Activated B cell treated with CpG ODN at 0.5 μM for 24 hours (primary cell): Measurements from ENCODE around the gene KLHDC10. TPM values are rescaled to one million over a fixed set of nuclear protein-coding genes. Genes with fewer than 3 reads are reported as not detected.
"Not testable (repeated sequence)": the region's sequence is repeated elsewhere in the genome, so short reads cannot be mapped to it uniquely, and the experiment has no call there.

Experiments used
- ATAC-seq: fragments of 200-7000 bp; cut with Tn5 transposase; one replicate; pipeline ENCODE4 v1.10.0; 2021; ENCODE audit warnings: low read depth, mild to moderate bottlenecking, moderate library complexity
- CTCF ChIA-PET: fragments of 350-600 bp; sonication (Branson Sonifier 250); formaldehyde crosslinking; loops from one replicate; lab custom pipeline; 2021; ENCODE audit warnings: antibody characterized with exemption; lab: Charles Lee
- POLR2A ChIA-PET: fragments of 350-600 bp; sonication (Branson Sonifier 250); formaldehyde crosslinking; loops from one replicate; lab custom pipeline; 2021; ENCODE audit warnings: antibody characterized with exemption; lab: Charles Lee
- DNase-seq: peaks from one replicate; pipeline ENCODE4 v3.0.0; 2022
- H3K27ac Mint-ChIP-seq: one replicate; pipeline ENCODE4 v1.8.0; 2020; ENCODE audit warnings: mixed read lengths
- H3K27me3 Mint-ChIP-seq: one replicate; pipeline ENCODE4 v1.8.0; 2021; ENCODE audit warnings: mixed read lengths
- H3K36me3 Mint-ChIP-seq: one replicate; pipeline ENCODE4 v1.8.0; 2021; ENCODE audit warnings: low read depth, mixed read lengths
- H3K4me1 Mint-ChIP-seq: one replicate; pipeline ENCODE4 v1.8.0; 2021; ENCODE audit warnings: mixed read lengths
- H3K4me3 Mint-ChIP-seq: one replicate; pipeline ENCODE4 v1.8.0; 2020; ENCODE audit warnings: mild to moderate bottlenecking, mixed read lengths
- H3K9me3 Mint-ChIP-seq: one replicate; pipeline ENCODE4 v1.8.0; 2020; ENCODE audit warnings: mixed read lengths
- CTCF ChIP-seq: fragments of 200-600 bp; IDR thresholded peaks from one replicate; pipeline ENCODE4 v1.8.0; 2022; ENCODE audit warnings: antibody characterized with exemption, mild to moderate bottlenecking
- intact Hi-C: fragments of 100-400 bp; cut with micrococcal nuclease; formaldehyde crosslinking; loops from one replicate; pipeline ENCODE4 v1.15.1; 2024
- total RNA-seq: library from RNA; stranded (reverse); gene quantifications from 2 replicates; pipeline ENCODE4 v1.2.3, GENCODE V29; 2022

Gene KLHDC10
- total RNA-seq, 1 donor from 2014 or later: 21.0 TPM

GRCh38 chr7:130048906-130049305 lies 21.4 kb upstream of the KLHDC10 start:
- no peak for TF ChIP-seq CTCF
- Mint-ChIP-seq H3K4me3 (no peak overlapping the region), H3K36me3 (peaks cover 32% of the 10 kb centered on the region), H3K4me1 (peaks cover 12% of the 10 kb centered on the region), H3K27ac (no peak overlapping the region), H3K27me3 (no peaks in the 10 kb centered on the region), H3K9me3 (no peaks in the 10 kb centered on the region)
- ATAC-seq (no peak), DNase-seq (no peak)
- ChIA-PET POLR2A (no interaction called here), CTCF (no interaction called here)
- intact Hi-C loops: no loop called here

- ATAC-seq, H3K36me3 Mint-ChIP-seq, intact Hi-C loops, DNase-seq, H3K27ac Mint-ChIP-seq, H3K9me3 Mint-ChIP-seq, H3K27me3 Mint-ChIP-seq: not testable (repeated sequence)
- Mint-ChIP-seq H3K4me3 (peak overlapping the region; percentile 32), H3K4me1 (peaks cover 12% of the 10 kb centered on the region)
- ChIA-PET CTCF (interaction anchor here (1.0 kb wide), 2 partner anchors 12 to 16 kb away, joined by 3 to 4 read pairs; no protein-coding TSS in a partner anchor), POLR2A (interaction anchor here (0.7 to 2.1 kb wide), 3 partner anchors 18 to 1471 kb away, joined by 3 to 11 read pairs (median 5); partner anchors contain the start of gene KLHDC10)
Measured at GRCh38 chr7:130052250-130052649, 18.1 kb upstream of the KLHDC10 start.

- H3K27ac Mint-ChIP-seq, H3K4me1 Mint-ChIP-seq, H3K9me3 Mint-ChIP-seq, CTCF ChIA-PET, DNase-seq, POLR2A ChIA-PET, intact Hi-C loops, H3K36me3 Mint-ChIP-seq, ATAC-seq, H3K27me3 Mint-ChIP-seq, H3K4me3 Mint-ChIP-seq: not testable (repeated sequence)
Measured at GRCh38 chr7:130055198-130055597, 15.1 kb upstream of the KLHDC10 start.

GRCh38 chr7:130062246-130062645 lies 8.1 kb upstream of the KLHDC10 start:
- H3K36me3 Mint-ChIP-seq: no peaks in the 10 kb centered on the region
- no peak for ATAC-seq
- no peak overlapping the region for H3K27ac Mint-ChIP-seq
- no peak for DNase-seq
- H3K9me3 Mint-ChIP-seq: no peaks in the 10 kb centered on the region
- ChIA-PET CTCF (interaction anchor here (0.6 to 1.4 kb wide), 4 partner anchors 10 to 770 kb away, joined by 3 to 5 read pairs (median 4); no protein-coding TSS in a partner anchor), POLR2A (no interaction called here)
- H3K27me3 Mint-ChIP-seq: peaks cover 7% of the 10 kb centered on the region
- H3K4me3 Mint-ChIP-seq: no peak overlapping the region
- H3K4me1 Mint-ChIP-seq: no peaks in the 10 kb centered on the region
- intact Hi-C loops: no loop called here
- no peak for TF ChIP-seq CTCF

- intact Hi-C loops: loop anchor here (1.0 kb wide), 2 partner anchors 695 to 769 kb away; no protein-coding TSS in a partner anchor
- Mint-ChIP-seq H3K27ac (no peak overlapping the region), H3K36me3 (no peaks in the 10 kb centered on the region), H3K4me1 (no peaks in the 10 kb centered on the region), H3K4me3 (no peak overlapping the region), H3K27me3 (peaks cover 7% of the 10 kb centered on the region), H3K9me3 (no peaks in the 10 kb centered on the region)
- POLR2A ChIA-PET: interaction anchor here (0.6 kb wide), 1 partner anchor 889 kb away, joined by 4 read pairs; no protein-coding TSS in a partner anchor
- peak; percentile 47 for TF ChIP-seq CTCF
- DNase-seq (peak; percentile 48), ATAC-seq (peak; percentile 67)
- CTCF ChIA-PET: interaction anchor here (0.5 to 1.4 kb wide), 3 partner anchors 9 to 695 kb away, joined by 3 to 5 read pairs (median 5); no protein-coding TSS in a partner anchor
Measured at GRCh38 chr7:130063036-130063435, 7.3 kb upstream of the KLHDC10 start.

GRCh38 chr7:130064580-130064926 lies 5.8 kb upstream of the KLHDC10 start:
- POLR2A ChIA-PET, H3K9me3 Mint-ChIP-seq, ATAC-seq, H3K27me3 Mint-ChIP-seq, H3K36me3 Mint-ChIP-seq, H3K4me3 Mint-ChIP-seq, DNase-seq, H3K27ac Mint-ChIP-seq, intact Hi-C loops, H3K4me1 Mint-ChIP-seq: not testable (repeated sequence)
- CTCF ChIA-PET: interaction anchor here (1.1 kb wide), 1 partner anchor 12 kb away, joined by 3 read pairs; no protein-coding TSS in a partner anchor
